GM19438 (cell line): ENCODE measurements around the gene SGPL1.
A peak's percentile ranks its signal among the peaks of the same experiment; 100 is the strongest.

Experiments used
- ATAC-seq: cut with Tn5 transposase; IDR thresholded peaks from one replicate; pipeline ENCODE4 v1.9.1; 2021; ENCODE audit warnings: low read depth; ENCODE audit not compliant: unreplicated experiment

Gene SGPL1

GRCh38 chr10:70809011-70809611 lies 6.6 kb upstream of the SGPL1 start:
- ATAC-seq: no peak

GRCh38 chr10:70809726-70810125 lies 6.0 kb upstream of the SGPL1 start:
- no peak for ATAC-seq

- no peak for ATAC-seq
Measured at GRCh38 chr10:70810967-70811366, 4.8 kb upstream of the SGPL1 start.

- no peak for ATAC-seq
Measured at GRCh38 chr10:70811881-70812280, 3.9 kb upstream of the SGPL1 start.

- ATAC-seq: no peak
Measured at GRCh38 chr10:70812814-70813213, 2.9 kb upstream of the SGPL1 start.

GRCh38 chr10:70814126-70814525 lies 1.6 kb upstream of the SGPL1 start:
- ATAC-seq: no peak

- ATAC-seq: peak; percentile 38
Measured at GRCh38 chr10:70816220-70816894, 609 bp downstream of the SGPL1 start.

GRCh38 chr10:70820976-70821750 lies 5.4 kb downstream of the SGPL1 start:
- no peak for ATAC-seq

- no peak for ATAC-seq
Measured at GRCh38 chr10:70822076-70822820, 6.5 kb downstream of the SGPL1 start.

GRCh38 chr10:70827086-70827757 lies 11.5 kb downstream of the SGPL1 start:
- no peak for ATAC-seq

- ATAC-seq: no peak
Measured at GRCh38 chr10:70828923-70829322, 13.2 kb downstream of the SGPL1 start.

- no peak for ATAC-seq
Measured at GRCh38 chr10:70829543-70829942, 13.8 kb downstream of the SGPL1 start.

GRCh38 chr10:70830164-70830563 lies 14.4 kb downstream of the SGPL1 start:
- ATAC-seq: no peak

- ATAC-seq: no peak
Measured at GRCh38 chr10:70832221-70832620, 16.5 kb downstream of the SGPL1 start.

- ATAC-seq: no peak
Measured at GRCh38 chr10:70832852-70833528, 17.2 kb downstream of the SGPL1 start.

- no peak for ATAC-seq
Measured at GRCh38 chr10:70833601-70834000, 17.9 kb downstream of the SGPL1 start.

- no peak for ATAC-seq
Measured at GRCh38 chr10:70834021-70834420, 18.3 kb downstream of the SGPL1 start.

- no peak for ATAC-seq
Measured at GRCh38 chr10:70834441-70835151, 18.8 kb downstream of the SGPL1 start.

- ATAC-seq: no peak
Measured at GRCh38 chr10:70836319-70836718, 20.6 kb downstream of the SGPL1 start.
